Mesendoderm (in vitro differentiated cells): ENCODE measurements around the gene C11orf21.
A peak's percentile ranks its signal among the peaks of the same experiment; 100 is the strongest.

Source experiments
- DNase-seq: peaks from one replicate; pipeline ENCODE4 v3.0.0; 2013
- H2AK5ac ChIP-seq: 2 replicates; pipeline ENCODE4 v1.6.1; 2013; ENCODE audit warnings: low read length, inconsistent platforms
- H2BK120ac ChIP-seq: 2 replicates; pipeline ENCODE4 v1.6.1; 2013; ENCODE audit warnings: low read depth, mild to moderate bottlenecking, low read length, moderate library complexity, mixed read lengths
- H2BK15ac ChIP-seq: replicated peaks from 2 replicates; pipeline ENCODE4 v1.6.1; 2013; ENCODE audit warnings: low read depth, mild to moderate bottlenecking, moderate library complexity
- H2BK5ac ChIP-seq: 2 replicates; pipeline ENCODE4 v1.6.1; 2013; ENCODE audit warnings: low read length, inconsistent platforms
- H3K18ac ChIP-seq: 2 replicates; pipeline ENCODE4 v1.6.1; 2013; ENCODE audit warnings: mild to moderate bottlenecking, low read length, mixed read lengths
- H3K23ac ChIP-seq: one replicate; pipeline ENCODE4 v1.6.1; 2013; ENCODE audit warnings: low read length
- H3K27ac ChIP-seq: 2 replicates; pipeline ENCODE4 v1.5.1; 2013; ENCODE audit warnings: low read depth, mild to moderate bottlenecking, inconsistent platforms, low read length, moderate library complexity
- H3K27me3 ChIP-seq: 2 replicates; pipeline ENCODE4 v1.6.1; 2013; ENCODE audit warnings: low read length, control low read depth, mild to moderate bottlenecking, inconsistent platforms; ENCODE audit not compliant: insufficient read depth, poor library complexity
- H3K36me3 ChIP-seq: 2 replicates; pipeline ENCODE4 v1.6.1; 2013; ENCODE audit warnings: low read length, inconsistent platforms; ENCODE audit not compliant: control insufficient read depth, insufficient read depth
- H3K4ac ChIP-seq: one replicate; pipeline ENCODE4 v1.6.1; 2013; ENCODE audit warnings: low read depth, mild to moderate bottlenecking, low read length, moderate library complexity
- H3K4me1 ChIP-seq: 2 replicates; pipeline ENCODE4 v1.6.1; 2013; ENCODE audit warnings: low read depth, low read length, inconsistent platforms; ENCODE audit not compliant: control insufficient read depth
- H3K4me2 ChIP-seq: 2 replicates; pipeline ENCODE4 v1.6.1; 2013; ENCODE audit warnings: low read length
- H3K4me3 ChIP-seq: 2 replicates; pipeline ENCODE4 v1.5.1; 2013; ENCODE audit warnings: mild to moderate bottlenecking, low read length
- H3K56ac ChIP-seq: one replicate; pipeline ENCODE4 v1.6.1; 2013; ENCODE audit warnings: low read length
- H3K79me1 ChIP-seq: 2 replicates; pipeline ENCODE4 v1.6.1; 2013; ENCODE audit warnings: low read length, inconsistent platforms
- H3K79me2 ChIP-seq: 2 replicates; pipeline ENCODE4 v1.6.1; 2013; ENCODE audit warnings: mild to moderate bottlenecking, low read length; ENCODE audit not compliant: control insufficient read depth, insufficient read depth
- H3K9ac ChIP-seq: 2 replicates; pipeline ENCODE4 v1.6.1; 2013; ENCODE audit warnings: low read length, inconsistent platforms
- H4K5ac ChIP-seq: one replicate; pipeline ENCODE4 v1.6.1; 2013; ENCODE audit warnings: low read length
- H4K8ac ChIP-seq: one replicate; pipeline ENCODE4 v1.6.1; 2013; ENCODE audit warnings: low read depth, mild to moderate bottlenecking, control low read depth, low read length, moderate library complexity
- WGBS: extraction: QIAGEN DNeasy Blood & Tissue Kit; methylation state at CpG from one replicate; pipeline ENCODE4 v1.1.7; 2013; ENCODE audit warnings: low lambda C conversion rate, missing lambda C conversion rate; ENCODE audit not compliant: insufficient coverage; ENCODE audit errors: extremely low coverage; 5-methylcytosine and 5-hydroxymethylcytosine counted together

C11orf21 gene

GRCh38 chr11:2302306-2302895 lies 683 bp upstream of the C11orf21 start:
- no peaks in the 10 kb centered on the region for H3K27me3 ChIP-seq
- no peak for DNase-seq
- H2BK15ac ChIP-seq = no peak overlapping the region
- H3K27ac ChIP-seq = no peak overlapping the region
- no peak overlapping the region for H4K5ac ChIP-seq
- no CpG with 5 or more reads among the region's 16 CpGs for WGBS
- no peak overlapping the region for H3K4me3 ChIP-seq
- H3K79me1 ChIP-seq = no peaks in the 10 kb centered on the region
- no peak overlapping the region for H2BK120ac ChIP-seq
- no peak overlapping the region for H2BK5ac ChIP-seq
- H3K4ac ChIP-seq = no peak overlapping the region
- H3K56ac ChIP-seq = no peak overlapping the region
- H3K4me2 ChIP-seq = no peak overlapping the region
- no peak overlapping the region for H3K23ac ChIP-seq
- no peak overlapping the region for H3K18ac ChIP-seq
- H3K79me2 ChIP-seq = no peaks in the 10 kb centered on the region
- no peaks in the 10 kb centered on the region for H3K36me3 ChIP-seq
- no peak overlapping the region for H3K9ac ChIP-seq
- no peaks in the 10 kb centered on the region for H3K4me1 ChIP-seq
- no peak overlapping the region for H2AK5ac ChIP-seq
- no peak overlapping the region for H4K8ac ChIP-seq

- H4K5ac ChIP-seq = no peak overlapping the region
- no peaks in the 10 kb centered on the region for H3K4me1 ChIP-seq
- no peak overlapping the region for H3K4ac ChIP-seq
- no peak overlapping the region for H3K4me2 ChIP-seq
- H3K23ac ChIP-seq = no peak overlapping the region
- DNase-seq = no peak
- H3K9ac ChIP-seq = no peak overlapping the region
- H2BK120ac ChIP-seq = no peak overlapping the region
- no peak overlapping the region for H3K27ac ChIP-seq
- H3K36me3 ChIP-seq = no peaks in the 10 kb centered on the region
- H3K27me3 ChIP-seq = no peaks in the 10 kb centered on the region
- H3K56ac ChIP-seq = no peak overlapping the region
- no peak overlapping the region for H2BK15ac ChIP-seq
- H3K79me2 ChIP-seq = no peaks in the 10 kb centered on the region
- H3K4me3 ChIP-seq = no peak overlapping the region
- WGBS = no CpG with 5 or more reads among the region's 24 CpGs
- H3K79me1 ChIP-seq = no peaks in the 10 kb centered on the region
- no peak overlapping the region for H2AK5ac ChIP-seq
- H4K8ac ChIP-seq = no peak overlapping the region
- no peak overlapping the region for H2BK5ac ChIP-seq
- no peak overlapping the region for H3K18ac ChIP-seq
Observed at GRCh38 chr11:2300936-2301630, 635 bp downstream of the C11orf21 start.

GRCh38 chr11:2300290-2300935 lies 1.3 kb downstream of the C11orf21 start:
- Histone ChIP-seq H4K8ac (no peak overlapping the region), H3K4ac (no peak overlapping the region), H3K23ac (no peak overlapping the region), H3K27me3 (no peaks in the 10 kb centered on the region), H3K4me1 (no peaks in the 10 kb centered on the region), H3K56ac (no peak overlapping the region), H3K18ac (no peak overlapping the region), H3K4me2 (no peak overlapping the region), H4K5ac (no peak overlapping the region), H2BK120ac (no peak overlapping the region), H3K36me3 (no peaks in the 10 kb centered on the region), H3K79me2 (no peaks in the 10 kb centered on the region), H3K79me1 (no peaks in the 10 kb centered on the region), H2BK5ac (no peak overlapping the region), H2AK5ac (no peak overlapping the region), H3K27ac (no peak overlapping the region), H3K4me3 (no peak overlapping the region), H3K9ac (no peak overlapping the region), H2BK15ac (no peak overlapping the region)
- no peak for DNase-seq
- no CpG with 5 or more reads among the region's 19 CpGs for WGBS

- WGBS = no CpG with 5 or more reads among the region's 10 CpGs
Observed at GRCh38 chr11:2299773-2300172, 1.9 kb downstream of the C11orf21 start.

GRCh38 chr11:2298795-2299761 lies 2.6 kb downstream of the C11orf21 start:
- no peak overlapping the region for H2BK5ac ChIP-seq
- no peaks in the 10 kb centered on the region for H3K79me2 ChIP-seq
- H3K23ac ChIP-seq = no peak overlapping the region
- H2AK5ac ChIP-seq = no peak overlapping the region
- peak; percentile 61 for DNase-seq
- H3K18ac ChIP-seq = no peak overlapping the region
- H3K56ac ChIP-seq = no peak overlapping the region
- no peaks in the 10 kb centered on the region for H3K36me3 ChIP-seq
- no peak overlapping the region for H3K4ac ChIP-seq
- H3K27me3 ChIP-seq = no peaks in the 10 kb centered on the region
- H2BK15ac ChIP-seq = no peak overlapping the region
- H4K8ac ChIP-seq = no peak overlapping the region
- no peak overlapping the region for H3K27ac ChIP-seq
- no peak overlapping the region for H4K5ac ChIP-seq
- H3K4me2 ChIP-seq = no peak overlapping the region
- no CpG with 5 or more reads among the region's 18 CpGs for WGBS
- no peak overlapping the region for H3K9ac ChIP-seq
- no peak overlapping the region for H2BK120ac ChIP-seq
- no peaks in the 10 kb centered on the region for H3K79me1 ChIP-seq
- H3K4me3 ChIP-seq = no peak overlapping the region
- no peaks in the 10 kb centered on the region for H3K4me1 ChIP-seq

More at GRCh38 chr11:2299773-2300172, 1.9 kb downstream of the C11orf21 start:
- H2AK5ac ChIP-seq = no peak overlapping the region
- H2BK5ac ChIP-seq = no peak overlapping the region
- H3K79me2 ChIP-seq = no peaks in the 10 kb centered on the region
- no peaks in the 10 kb centered on the region for H3K4me1 ChIP-seq
- no peak overlapping the region for H3K9ac ChIP-seq
- H3K4me2 ChIP-seq = no peak overlapping the region
- H3K36me3 ChIP-seq = no peaks in the 10 kb centered on the region
- H3K4ac ChIP-seq = no peak overlapping the region
- no peak overlapping the region for H3K27ac ChIP-seq
- H4K8ac ChIP-seq = no peak overlapping the region
- H3K23ac ChIP-seq = no peak overlapping the region
- H3K27me3 ChIP-seq = no peaks in the 10 kb centered on the region
- no peak overlapping the region for H3K18ac ChIP-seq
- H3K56ac ChIP-seq = no peak overlapping the region
- no peak overlapping the region for H2BK15ac ChIP-seq
- H4K5ac ChIP-seq = no peak overlapping the region
- DNase-seq = no peak
- no peaks in the 10 kb centered on the region for H3K79me1 ChIP-seq
- H2BK120ac ChIP-seq = no peak overlapping the region
- no peak overlapping the region for H3K4me3 ChIP-seq
